ENCODE measurements around the gene PDLIM5. TPM values are rescaled to one million over a fixed set of nuclear protein-coding genes. Genes with fewer than 3 reads are reported as not detected.
"Not testable (repeated sequence)": the region's sequence is repeated elsewhere in the genome, so short reads cannot be mapped to it uniquely, and the experiment has no call there.

The PDLIM5 gene
- total RNA-seq, 1 experiment from 2014 or later = 158 TPM

- Mint-ChIP-seq H3K27ac (ENCODE audit: low read depth, unreplicated experiment) (no peak overlapping the region), H3K27me3 (ENCODE audit: insufficient read depth, unreplicated experiment) (no peaks in the 10 kb centered on the region), H3K4me3 (ENCODE audit: unreplicated experiment) (no peak overlapping the region), H3K36me3 (ENCODE audit: insufficient read depth, unreplicated experiment) (peaks cover 21% of the 10 kb centered on the region), H3K9me3 (ENCODE audit: unreplicated experiment) (peaks cover 14% of the 10 kb centered on the region), H3K4me1 (ENCODE audit: insufficient read depth, unreplicated experiment) (peaks cover 47% of the 10 kb centered on the region)
- ChIA-PET CTCF (no interaction called here), POLR2A (interaction anchor here (0.7 kb wide), 1 partner anchor 85 kb away, joined by 3 read pairs; no protein-coding TSS in a partner anchor)
- intact Hi-C loops (cut with micrococcal nuclease) = no loop called here
- TF ChIP-seq, protein P1, sequence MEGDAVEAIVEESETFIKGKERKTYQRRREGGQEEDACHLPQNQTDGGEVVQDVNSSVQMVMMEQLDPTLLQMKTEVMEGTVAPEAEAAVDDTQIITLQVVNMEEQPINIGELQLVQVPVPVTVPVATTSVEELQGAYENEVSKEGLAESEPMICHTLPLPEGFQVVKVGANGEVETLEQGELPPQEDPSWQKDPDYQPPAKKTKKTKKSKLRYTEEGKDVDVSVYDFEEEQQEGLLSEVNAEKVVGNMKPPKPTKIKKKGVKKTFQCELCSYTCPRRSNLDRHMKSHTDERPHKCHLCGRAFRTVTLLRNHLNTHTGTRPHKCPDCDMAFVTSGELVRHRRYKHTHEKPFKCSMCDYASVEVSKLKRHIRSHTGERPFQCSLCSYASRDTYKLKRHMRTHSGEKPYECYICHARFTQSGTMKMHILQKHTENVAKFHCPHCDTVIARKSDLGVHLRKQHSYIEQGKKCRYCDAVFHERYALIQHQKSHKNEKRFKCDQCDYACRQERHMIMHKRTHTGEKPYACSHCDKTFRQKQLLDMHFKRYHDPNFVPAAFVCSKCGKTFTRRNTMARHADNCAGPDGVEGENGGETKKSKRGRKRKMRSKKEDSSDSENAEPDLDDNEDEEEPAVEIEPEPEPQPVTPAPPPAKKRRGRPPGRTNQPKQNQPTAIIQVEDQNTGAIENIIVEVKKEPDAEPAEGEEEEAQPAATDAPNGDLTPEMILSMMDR (IDR thresholded peaks at IDR 0.05; ENCODE audit: unreplicated experiment) = no peak
- no TSS peak for BruUV-seq (replicated peaks)
- DNase-seq (ENCODE audit: unreplicated experiment) = no peak
Observed at GRCh38 chr4:94511591-94511990, 59.8 kb downstream of the PDLIM5 start.

DNA sequence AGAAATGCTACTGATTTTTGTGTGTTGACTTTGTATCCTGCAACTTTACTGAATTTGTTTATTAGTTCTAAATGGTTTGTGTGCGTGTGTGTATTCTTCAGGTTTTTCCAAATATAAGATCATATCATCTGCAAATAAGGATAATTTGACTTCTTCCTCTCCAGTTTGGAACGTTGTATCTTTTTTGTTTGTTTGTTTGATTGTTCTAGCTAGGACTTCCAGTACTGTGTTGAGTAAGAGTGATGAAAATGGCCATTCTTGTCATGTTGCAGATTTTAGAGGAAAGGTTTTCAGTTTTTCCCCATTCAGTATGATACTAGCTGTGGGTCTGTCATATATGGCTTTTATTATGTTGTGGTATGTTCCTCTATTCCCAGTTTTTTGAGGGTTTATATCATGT, 61.8 kb downstream of the PDLIM5 start:
- BruUV-seq (replicated peaks); intact Hi-C loops (cut with micrococcal nuclease); DNase-seq (ENCODE audit: unreplicated experiment); H3K27me3 Mint-ChIP-seq (ENCODE audit: insufficient read depth, unreplicated experiment); H3K4me3 Mint-ChIP-seq (ENCODE audit: unreplicated experiment): not testable (repeated sequence)
- Mint-ChIP-seq H3K4me1 (ENCODE audit: insufficient read depth, unreplicated experiment) (peaks cover 37% of the 10 kb centered on the region), H3K27ac (ENCODE audit: low read depth, unreplicated experiment) (peak overlapping the region; percentile 47), H3K9me3 (ENCODE audit: unreplicated experiment) (peaks cover 14% of the 10 kb centered on the region), H3K36me3 (ENCODE audit: insufficient read depth, unreplicated experiment) (peaks cover 21% of the 10 kb centered on the region)
- CTCF ChIA-PET = interaction anchor here (0.5 kb wide), 1 partner anchor 483 kb away, joined by 3 read pairs; no protein-coding TSS in a partner anchor
- POLR2A ChIA-PET = interaction anchor here (0.6 kb wide), 1 partner anchor 39 kb away, joined by 3 read pairs; no protein-coding TSS in a partner anchor

DNA sequence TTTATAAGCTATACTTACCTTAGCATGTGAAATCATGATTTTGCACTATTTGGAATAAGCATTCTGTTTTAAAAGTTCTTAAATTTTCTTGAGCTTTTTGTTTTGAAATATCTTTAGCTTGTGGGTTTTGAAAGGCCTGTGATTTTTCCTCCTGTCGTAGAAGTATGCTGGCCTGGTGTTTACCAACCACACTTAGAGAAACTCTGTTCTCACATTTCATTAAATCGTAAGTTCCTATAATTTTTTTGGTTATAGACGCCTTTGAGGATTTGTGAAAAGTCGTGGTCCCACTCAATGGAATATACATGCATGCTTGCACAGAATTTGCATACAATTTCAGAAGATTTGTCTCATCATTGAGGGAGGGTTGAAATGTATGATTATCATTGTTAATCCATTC, 63.6 kb downstream of the PDLIM5 start:
- BruUV-seq (replicated peaks) = no TSS peak

DNA sequence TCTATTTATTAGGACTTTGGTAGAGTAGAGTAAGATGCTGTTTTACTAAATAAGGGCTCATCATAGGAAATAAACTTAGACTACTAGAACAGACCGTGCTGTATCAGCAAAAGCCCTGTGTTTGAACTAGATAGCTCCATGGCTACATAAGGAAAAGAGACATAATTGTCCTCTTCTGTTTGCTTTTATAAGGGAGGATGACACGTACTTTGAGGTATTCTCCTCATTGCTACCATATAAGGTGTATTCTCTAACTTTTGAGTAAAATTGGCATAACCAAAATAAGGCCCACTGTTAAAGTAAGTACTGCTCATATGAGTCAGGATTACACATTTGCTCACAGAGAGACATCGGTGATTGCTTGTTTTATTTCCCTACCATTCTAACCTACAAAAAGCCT, 64.3 kb downstream of the PDLIM5 start:
- Mint-ChIP-seq H3K4me1 (ENCODE audit: insufficient read depth, unreplicated experiment) (peaks cover 28% of the 10 kb centered on the region), H3K27me3 (ENCODE audit: insufficient read depth, unreplicated experiment) (no peaks in the 10 kb centered on the region), H3K4me3 (ENCODE audit: unreplicated experiment) (no peak overlapping the region), H3K36me3 (ENCODE audit: insufficient read depth, unreplicated experiment) (peaks cover 30% of the 10 kb centered on the region), H3K9me3 (ENCODE audit: unreplicated experiment) (peaks cover 14% of the 10 kb centered on the region), H3K27ac (ENCODE audit: low read depth, unreplicated experiment) (peak overlapping the region; percentile 86)
- TF ChIP-seq, protein P1 (IDR thresholded peaks at IDR 0.05; ENCODE audit: unreplicated experiment) = no peak
- peak; percentile 52 for DNase-seq (ENCODE audit: unreplicated experiment)
- CTCF ChIA-PET = interaction anchor here (0.6 to 1.2 kb wide), 2 partner anchors 18 to 403 kb away, joined by 3 read pairs; no protein-coding TSS in a partner anchor
- POLR2A ChIA-PET = interaction anchor here (0.6 to 6.4 kb wide), 6 partner anchors 16 to 63 kb away, joined by 3 to 47 read pairs (median 6); partner anchors contain the start of gene PDLIM5
- BruUV-seq (replicated peaks) = no TSS peak
- intact Hi-C loops (cut with micrococcal nuclease) = no loop called here

More for the DNA sequence above, 63.6 kb downstream of the PDLIM5 start:
- ChIA-PET CTCF (interaction anchor here (1.2 kb wide), 1 partner anchor 18 kb away, joined by 3 read pairs; no protein-coding TSS in a partner anchor), POLR2A (interaction anchor here (0.6 to 6.4 kb wide), 6 partner anchors 9 to 62 kb away, joined by 3 to 47 read pairs (median 4); partner anchors contain the start of gene PDLIM5)
- intact Hi-C loops (cut with micrococcal nuclease) = no loop called here
- Mint-ChIP-seq H3K4me3 (ENCODE audit: unreplicated experiment) (no peak overlapping the region), H3K9me3 (ENCODE audit: unreplicated experiment) (peaks cover 14% of the 10 kb centered on the region), H3K27ac (ENCODE audit: low read depth, unreplicated experiment) (peak overlapping the region; percentile 86), H3K27me3 (ENCODE audit: insufficient read depth, unreplicated experiment) (no peaks in the 10 kb centered on the region), H3K36me3 (ENCODE audit: insufficient read depth, unreplicated experiment) (peaks cover 27% of the 10 kb centered on the region), H3K4me1 (ENCODE audit: insufficient read depth, unreplicated experiment) (peaks cover 28% of the 10 kb centered on the region)
- TF ChIP-seq, protein P1 (IDR thresholded peaks at IDR 0.05; ENCODE audit: unreplicated experiment) = no peak
- DNase-seq (ENCODE audit: unreplicated experiment) = no peak

All from MCF 10A (cell line).